ENCODE measurements around the gene TMEM202.

DNA sequence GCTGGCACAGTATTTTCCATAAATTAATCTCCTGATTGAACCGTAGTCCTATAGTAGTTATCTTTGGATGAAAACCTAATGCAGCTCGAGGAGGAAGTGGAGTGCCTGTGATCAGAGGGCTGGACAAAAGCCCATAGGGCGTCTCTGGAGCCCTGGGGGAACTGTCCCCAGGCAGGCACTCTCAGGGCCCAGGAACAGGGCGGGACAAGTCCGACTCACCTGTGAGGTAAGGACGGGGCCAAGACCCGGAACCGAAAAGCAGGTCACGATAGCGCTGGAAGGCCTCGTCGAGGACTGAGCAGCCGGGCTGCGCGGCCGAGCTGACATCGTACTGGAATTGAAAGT, 22.6 kb upstream of the TMEM202 start:
- TF ChIP-seq ZFX (IDR thresholded peaks at IDR 0.05; ENCODE audit: borderline replicate concordance) = no peak
- TF ChIP-seq, protein P1, sequence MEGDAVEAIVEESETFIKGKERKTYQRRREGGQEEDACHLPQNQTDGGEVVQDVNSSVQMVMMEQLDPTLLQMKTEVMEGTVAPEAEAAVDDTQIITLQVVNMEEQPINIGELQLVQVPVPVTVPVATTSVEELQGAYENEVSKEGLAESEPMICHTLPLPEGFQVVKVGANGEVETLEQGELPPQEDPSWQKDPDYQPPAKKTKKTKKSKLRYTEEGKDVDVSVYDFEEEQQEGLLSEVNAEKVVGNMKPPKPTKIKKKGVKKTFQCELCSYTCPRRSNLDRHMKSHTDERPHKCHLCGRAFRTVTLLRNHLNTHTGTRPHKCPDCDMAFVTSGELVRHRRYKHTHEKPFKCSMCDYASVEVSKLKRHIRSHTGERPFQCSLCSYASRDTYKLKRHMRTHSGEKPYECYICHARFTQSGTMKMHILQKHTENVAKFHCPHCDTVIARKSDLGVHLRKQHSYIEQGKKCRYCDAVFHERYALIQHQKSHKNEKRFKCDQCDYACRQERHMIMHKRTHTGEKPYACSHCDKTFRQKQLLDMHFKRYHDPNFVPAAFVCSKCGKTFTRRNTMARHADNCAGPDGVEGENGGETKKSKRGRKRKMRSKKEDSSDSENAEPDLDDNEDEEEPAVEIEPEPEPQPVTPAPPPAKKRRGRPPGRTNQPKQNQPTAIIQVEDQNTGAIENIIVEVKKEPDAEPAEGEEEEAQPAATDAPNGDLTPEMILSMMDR (IDR thresholded peaks at IDR 0.05) = no peak

All from 22Rv1 (cell line).